ENCODE data around the gene NUBP1. TPM values are rescaled to one million over a fixed set of nuclear protein-coding genes. Genes with fewer than 3 reads are reported as not detected.
"Not testable (repeated sequence)": the region's sequence is repeated elsewhere in the genome, so short reads cannot be mapped to it uniquely, and the experiment has no call there.

The NUBP1 gene
- polyA plus RNA-seq, 2 donors: 27.1 to 27.4 TPM

DNA sequence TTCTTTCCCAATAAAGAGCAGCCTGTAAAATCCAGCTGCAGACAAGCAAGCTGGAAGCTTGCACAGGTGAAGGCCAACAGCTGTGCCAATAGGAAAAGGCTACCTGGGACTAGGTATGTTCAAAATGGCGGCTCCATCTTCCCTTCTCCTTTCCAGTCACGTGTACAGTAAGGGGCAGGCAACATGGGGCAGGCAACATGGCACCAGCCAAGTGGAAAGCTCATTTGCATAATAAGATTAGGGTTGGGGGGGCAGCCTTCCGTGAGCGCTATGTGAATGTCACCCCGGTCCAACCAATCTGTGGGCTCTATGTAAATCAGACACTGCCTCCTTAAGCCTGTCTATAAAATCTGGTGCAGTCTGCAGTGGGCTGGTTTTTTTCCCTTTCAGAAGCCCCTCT is 43.7 kb downstream of the NUBP1 start:
- Histone ChIP-seq H3K4me3 (ENCODE audit: low read depth in 1 of 2, low read length in 2 of 2) (no peak overlapping the region), H3K4me1 (ENCODE audit: control insufficient read depth in 2 of 2, insufficient read depth in 2 of 2, low read length in 1 of 2) (peaks cover 0 to 2% of the 10 kb centered on the region in 2 donors), H3K9me3 (ENCODE audit: control insufficient read depth in 2 of 2, insufficient read depth in 1 of 2, low read depth in 1 of 2, low read length in 1 of 2) (no peaks in the 10 kb centered on the region), H3K27ac (ENCODE audit: low read depth in 2 of 2, low read length in 1 of 2) (no peak overlapping the region), H3K36me3 (ENCODE audit: control insufficient read depth in 2 of 2, insufficient read depth in 2 of 2, low read length in 1 of 2) (no peaks in the 10 kb centered on the region), H3K27me3 (ENCODE audit: control insufficient read depth in 1 of 2, insufficient read depth in 2 of 2, low read length in 2 of 2) (no peaks in the 10 kb centered on the region)
- 87 to 92% methylated on average over 5 of the region's 5 CpGs for WGBS, 2 donors

DNA sequence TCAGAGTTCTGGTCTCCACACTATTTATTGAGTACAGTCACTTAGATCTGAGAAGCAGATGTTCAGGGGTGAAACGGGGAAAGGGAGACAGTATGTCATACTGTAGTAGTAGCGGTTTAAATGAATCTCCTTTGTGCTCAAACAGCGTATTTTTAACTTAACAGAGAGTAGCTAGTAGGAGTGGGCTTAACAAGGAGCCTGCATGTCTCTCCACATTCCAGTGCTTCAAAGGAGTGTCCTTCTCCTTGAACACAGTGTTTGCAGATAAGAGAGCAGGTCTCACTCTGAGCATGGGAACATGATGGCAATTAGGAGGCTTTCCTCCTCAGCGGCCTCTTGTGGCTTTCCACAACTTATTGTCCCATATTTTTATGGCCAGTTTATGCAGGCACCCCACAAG is 45.0 kb downstream of the NUBP1 start:
- WGBS, 2 donors: 83 to 89% methylated on average over 4 of the region's 4 CpGs
- not testable (repeated sequence) for H3K27ac ChIP-seq (ENCODE audit: low read depth in 2 of 2, low read length in 1 of 2)

DNA sequence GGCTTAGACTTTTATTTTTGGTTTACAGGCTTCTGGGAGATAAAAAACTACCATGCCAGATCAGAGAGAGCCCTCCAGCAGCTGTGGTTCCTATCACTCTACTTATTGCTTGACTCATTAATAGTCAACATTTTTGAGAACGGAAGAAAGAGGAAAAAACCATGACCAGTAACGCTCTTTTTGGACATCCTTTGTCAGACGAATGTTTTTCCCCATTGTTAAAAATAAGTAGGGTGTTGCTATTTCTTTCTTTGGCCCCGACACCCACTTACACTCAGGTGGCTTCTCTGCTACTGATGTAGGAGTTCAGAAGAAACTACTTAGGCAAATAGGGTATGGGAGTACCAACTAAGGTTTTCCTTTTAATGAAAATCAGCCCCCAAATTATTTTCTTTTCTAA is 47.4 kb downstream of the NUBP1 start:
- Histone ChIP-seq H3K9me3 (ENCODE audit: control insufficient read depth in 2 of 2, insufficient read depth in 1 of 2, low read depth in 1 of 2, low read length in 1 of 2) (no peaks in the 10 kb centered on the region), H3K27me3 (ENCODE audit: control insufficient read depth in 1 of 2, insufficient read depth in 2 of 2, low read length in 2 of 2) (no peaks in the 10 kb centered on the region), H3K36me3 (ENCODE audit: control insufficient read depth in 2 of 2, insufficient read depth in 2 of 2, low read length in 1 of 2) (no peaks in the 10 kb centered on the region), H3K4me1 (ENCODE audit: control insufficient read depth in 2 of 2, insufficient read depth in 2 of 2, low read length in 1 of 2) (no peaks in the 10 kb centered on the region), H3K4me3 (ENCODE audit: low read depth in 1 of 2, low read length in 2 of 2) (no peak overlapping the region), H3K27ac (ENCODE audit: low read depth in 2 of 2, low read length in 1 of 2) (no peak overlapping the region)
- WGBS, 2 donors: 69 to 73% methylated on average over 4 of the region's 4 CpGs

More for the DNA sequence above, 45.0 kb downstream of the NUBP1 start:
- H3K36me3 ChIP-seq (ENCODE audit: control insufficient read depth in 2 of 2, insufficient read depth in 2 of 2, low read length in 1 of 2); H3K4me1 ChIP-seq (ENCODE audit: control insufficient read depth in 2 of 2, insufficient read depth in 2 of 2, low read length in 1 of 2); H3K27me3 ChIP-seq (ENCODE audit: control insufficient read depth in 1 of 2, insufficient read depth in 2 of 2, low read length in 2 of 2); H3K4me3 ChIP-seq (ENCODE audit: low read depth in 1 of 2, low read length in 2 of 2); H3K9me3 ChIP-seq (ENCODE audit: control insufficient read depth in 2 of 2, insufficient read depth in 1 of 2, low read depth in 1 of 2, low read length in 1 of 2): not testable (repeated sequence)

DNA sequence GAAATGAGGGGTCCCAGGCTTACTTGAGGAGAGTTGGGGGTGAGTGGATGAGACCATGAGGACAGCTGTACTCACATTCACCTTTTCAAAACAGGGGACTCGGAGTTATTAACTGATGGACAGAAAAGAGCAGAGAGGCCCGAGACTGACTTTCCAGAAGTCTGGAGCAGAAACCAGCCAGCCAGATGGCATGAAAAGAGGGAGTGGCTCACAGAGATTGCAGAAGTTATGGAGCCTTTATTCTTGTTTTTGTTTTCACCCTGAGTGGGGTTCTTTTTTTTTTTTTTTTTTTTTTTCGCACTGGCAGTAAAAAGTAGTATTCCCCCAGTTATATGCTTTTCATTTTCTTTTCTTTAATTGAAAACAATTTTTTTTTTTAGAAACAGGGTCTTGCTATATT is 56.1 kb downstream of the NUBP1 start:
- Histone ChIP-seq H3K4me3 (ENCODE audit: low read depth in 1 of 2, low read length in 2 of 2) (no peak overlapping the region), H3K36me3 (ENCODE audit: control insufficient read depth in 2 of 2, insufficient read depth in 2 of 2, low read length in 1 of 2) (no peaks in the 10 kb centered on the region), H3K4me1 (ENCODE audit: control insufficient read depth in 2 of 2, insufficient read depth in 2 of 2, low read length in 1 of 2) (no peaks in the 10 kb centered on the region), H3K27me3 (ENCODE audit: control insufficient read depth in 1 of 2, insufficient read depth in 2 of 2, low read length in 2 of 2) (no peaks in the 10 kb centered on the region), H3K9me3 (ENCODE audit: control insufficient read depth in 2 of 2, insufficient read depth in 1 of 2, low read depth in 1 of 2, low read length in 1 of 2) (no peaks in the 10 kb centered on the region), H3K27ac (ENCODE audit: low read depth in 2 of 2, low read length in 1 of 2) (no peak overlapping the region)
- 87 to 91% methylated on average over 3 of the region's 3 CpGs for WGBS, 2 donors

DNA sequence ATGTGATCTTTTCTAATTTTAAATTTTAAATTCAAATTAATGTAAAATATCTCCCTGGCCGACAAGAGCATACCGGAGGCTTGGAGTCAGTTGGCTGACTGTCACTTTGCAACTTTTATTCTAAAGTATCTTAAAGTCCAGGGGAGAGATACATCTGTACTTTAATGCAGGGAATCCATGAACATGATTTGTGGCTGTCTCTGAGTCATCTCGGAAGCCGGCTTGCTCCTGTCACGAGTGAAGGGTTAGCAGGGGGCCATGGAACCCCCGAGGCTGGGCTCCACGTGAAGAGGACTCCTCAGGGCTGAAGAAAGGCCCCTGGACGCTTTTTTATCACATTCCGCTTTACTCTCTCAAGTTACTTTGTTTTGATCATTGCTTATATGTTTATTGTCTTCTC is 61.7 kb downstream of the NUBP1 start:
- no peak overlapping the region for H3K4me3 ChIP-seq (ENCODE audit: low read depth in 1 of 2, low read length in 2 of 2)
- WGBS, 2 donors: 74 to 82% methylated on average over 9 of the region's 9 CpGs
- H3K9me3 ChIP-seq (ENCODE audit: control insufficient read depth in 2 of 2, insufficient read depth in 1 of 2, low read depth in 1 of 2, low read length in 1 of 2): no peaks in the 10 kb centered on the region
- no peak overlapping the region for H3K27ac ChIP-seq (ENCODE audit: low read depth in 2 of 2, low read length in 1 of 2)
- H3K4me1 ChIP-seq (ENCODE audit: control insufficient read depth in 2 of 2, insufficient read depth in 2 of 2, low read length in 1 of 2): no peaks in the 10 kb centered on the region
- H3K36me3 ChIP-seq (ENCODE audit: control insufficient read depth in 2 of 2, insufficient read depth in 2 of 2, low read length in 1 of 2): no peaks in the 10 kb centered on the region
- no peaks in the 10 kb centered on the region for H3K27me3 ChIP-seq (ENCODE audit: control insufficient read depth in 1 of 2, insufficient read depth in 2 of 2, low read length in 2 of 2)

DNA sequence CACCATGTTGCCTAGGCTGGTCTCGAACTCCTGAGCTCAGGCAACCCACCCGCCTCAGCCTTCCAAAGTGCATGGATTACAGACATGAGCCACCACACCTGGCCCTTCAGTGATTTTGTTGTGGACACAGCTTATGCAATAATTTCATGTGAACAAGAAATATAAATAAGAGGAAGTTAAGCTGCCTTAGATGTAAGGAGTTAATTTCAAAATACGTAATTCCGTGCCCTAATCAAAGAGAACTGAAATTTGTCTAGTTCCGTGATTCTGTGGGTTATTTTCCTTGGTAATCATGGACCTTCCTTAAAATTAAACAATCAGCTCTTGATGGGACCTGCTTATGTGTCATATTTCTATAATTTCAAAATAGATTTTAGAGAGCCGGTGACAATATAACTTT is 63.1 kb downstream of the NUBP1 start:
- WGBS, 2 donors: 85 to 87% methylated on average over 6 of the region's 6 CpGs
- Histone ChIP-seq H3K4me3 (ENCODE audit: low read depth in 1 of 2, low read length in 2 of 2) (no peak overlapping the region), H3K27me3 (ENCODE audit: control insufficient read depth in 1 of 2, insufficient read depth in 2 of 2, low read length in 2 of 2) (no peaks in the 10 kb centered on the region), H3K27ac (ENCODE audit: low read depth in 2 of 2, low read length in 1 of 2) (no peak overlapping the region), H3K4me1 (ENCODE audit: control insufficient read depth in 2 of 2, insufficient read depth in 2 of 2, low read length in 1 of 2) (no peaks in the 10 kb centered on the region), H3K9me3 (ENCODE audit: control insufficient read depth in 2 of 2, insufficient read depth in 1 of 2, low read depth in 1 of 2, low read length in 1 of 2) (no peaks in the 10 kb centered on the region), H3K36me3 (ENCODE audit: control insufficient read depth in 2 of 2, insufficient read depth in 2 of 2, low read length in 1 of 2) (no peaks in the 10 kb centered on the region)

DNA sequence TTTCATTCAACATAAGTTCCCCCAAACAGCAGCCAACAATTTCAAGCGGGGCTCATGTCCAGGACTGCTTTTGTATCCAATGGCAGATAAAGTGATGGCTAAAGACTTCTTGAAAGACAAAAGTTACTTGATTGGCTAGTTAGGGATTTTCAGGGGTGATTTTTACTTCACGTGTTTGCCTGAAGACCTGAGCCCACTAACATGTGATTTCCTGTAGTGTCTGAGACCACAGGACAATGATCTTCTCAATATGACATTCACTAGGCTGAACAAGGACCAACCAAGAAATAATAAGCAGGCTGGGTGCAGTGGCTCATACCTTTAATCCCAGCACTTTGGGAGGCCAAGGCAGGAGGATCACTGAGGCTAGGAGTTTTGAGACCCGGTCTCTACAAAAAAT is 64.6 kb downstream of the NUBP1 start:
- Histone ChIP-seq H3K27ac (ENCODE audit: low read depth in 2 of 2, low read length in 1 of 2) (no peak overlapping the region), H3K36me3 (ENCODE audit: control insufficient read depth in 2 of 2, insufficient read depth in 2 of 2, low read length in 1 of 2) (no peaks in the 10 kb centered on the region), H3K9me3 (ENCODE audit: control insufficient read depth in 2 of 2, insufficient read depth in 1 of 2, low read depth in 1 of 2, low read length in 1 of 2) (no peaks in the 10 kb centered on the region), H3K4me3 (ENCODE audit: low read depth in 1 of 2, low read length in 2 of 2) (no peak overlapping the region), H3K4me1 (ENCODE audit: control insufficient read depth in 2 of 2, insufficient read depth in 2 of 2, low read length in 1 of 2) (no peaks in the 10 kb centered on the region), H3K27me3 (ENCODE audit: control insufficient read depth in 1 of 2, insufficient read depth in 2 of 2, low read length in 2 of 2) (no peaks in the 10 kb centered on the region)
- 85 to 86% methylated on average over 3 of the region's 3 CpGs for WGBS, 2 donors

DNA sequence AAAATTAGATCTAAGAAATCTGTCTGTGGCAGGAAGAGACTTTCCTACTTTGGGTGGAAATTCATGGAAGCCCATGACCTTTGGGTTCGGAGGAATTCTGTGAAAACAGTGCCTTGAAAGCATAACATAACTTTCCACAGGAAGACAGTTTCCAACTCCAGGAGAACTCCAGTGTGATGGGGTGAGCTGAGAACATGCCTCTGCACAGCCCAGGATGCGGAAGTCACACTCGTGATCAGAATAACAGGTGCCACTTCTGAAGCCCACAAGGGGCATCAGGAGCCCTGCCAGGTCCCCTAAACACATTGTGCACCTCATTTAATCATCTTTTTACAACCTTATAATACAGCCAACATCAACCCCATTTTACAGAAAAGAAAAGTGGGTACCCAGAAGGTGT is 65.2 kb downstream of the NUBP1 start:
- no peaks in the 10 kb centered on the region for H3K36me3 ChIP-seq (ENCODE audit: control insufficient read depth in 2 of 2, insufficient read depth in 2 of 2, low read length in 1 of 2)
- no peak overlapping the region for H3K27ac ChIP-seq (ENCODE audit: low read depth in 2 of 2, low read length in 1 of 2)
- no peaks in the 10 kb centered on the region for H3K4me1 ChIP-seq (ENCODE audit: control insufficient read depth in 2 of 2, insufficient read depth in 2 of 2, low read length in 1 of 2)
- H3K4me3 ChIP-seq (ENCODE audit: low read depth in 1 of 2, low read length in 2 of 2): no peak overlapping the region
- no peaks in the 10 kb centered on the region for H3K9me3 ChIP-seq (ENCODE audit: control insufficient read depth in 2 of 2, insufficient read depth in 1 of 2, low read depth in 1 of 2, low read length in 1 of 2)
- H3K27me3 ChIP-seq (ENCODE audit: control insufficient read depth in 1 of 2, insufficient read depth in 2 of 2, low read length in 2 of 2): no peaks in the 10 kb centered on the region
- 87 to 90% methylated on average over 3 of the region's 3 CpGs for WGBS, 2 donors

DNA sequence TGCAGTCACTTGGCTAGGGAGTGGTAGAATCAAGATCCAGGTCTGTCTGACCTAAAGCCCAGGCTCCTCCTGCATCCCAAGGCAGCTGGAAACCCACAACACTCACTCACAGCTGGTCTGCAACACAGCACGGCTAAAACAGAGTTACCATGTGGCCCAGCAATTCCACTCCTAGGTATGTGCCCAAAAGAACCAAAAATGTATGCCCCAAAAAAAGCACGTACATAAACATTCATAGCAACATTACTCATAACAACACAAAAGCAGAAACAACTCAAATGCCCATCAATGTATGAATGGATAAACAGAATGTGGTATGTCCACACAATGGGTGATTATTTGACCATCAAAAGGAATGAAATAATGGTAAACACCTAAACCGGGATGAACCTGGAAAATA is 66.1 kb downstream of the NUBP1 start:
- H3K36me3 ChIP-seq (ENCODE audit: control insufficient read depth in 2 of 2, insufficient read depth in 2 of 2, low read length in 1 of 2): no peaks in the 10 kb centered on the region
- no peaks in the 10 kb centered on the region for H3K27me3 ChIP-seq (ENCODE audit: control insufficient read depth in 1 of 2, insufficient read depth in 2 of 2, low read length in 2 of 2)
- H3K27ac ChIP-seq (ENCODE audit: low read depth in 2 of 2, low read length in 1 of 2): no peak overlapping the region
- H3K4me1 ChIP-seq (ENCODE audit: control insufficient read depth in 2 of 2, insufficient read depth in 2 of 2, low read length in 1 of 2): no peaks in the 10 kb centered on the region
- WGBS, 2 donors: 94 to 96% methylated on average over 3 of the region's 3 CpGs
- no peak overlapping the region for H3K4me3 ChIP-seq (ENCODE audit: low read depth in 1 of 2, low read length in 2 of 2)
- H3K9me3 ChIP-seq (ENCODE audit: control insufficient read depth in 2 of 2, insufficient read depth in 1 of 2, low read depth in 1 of 2, low read length in 1 of 2): no peaks in the 10 kb centered on the region

DNA sequence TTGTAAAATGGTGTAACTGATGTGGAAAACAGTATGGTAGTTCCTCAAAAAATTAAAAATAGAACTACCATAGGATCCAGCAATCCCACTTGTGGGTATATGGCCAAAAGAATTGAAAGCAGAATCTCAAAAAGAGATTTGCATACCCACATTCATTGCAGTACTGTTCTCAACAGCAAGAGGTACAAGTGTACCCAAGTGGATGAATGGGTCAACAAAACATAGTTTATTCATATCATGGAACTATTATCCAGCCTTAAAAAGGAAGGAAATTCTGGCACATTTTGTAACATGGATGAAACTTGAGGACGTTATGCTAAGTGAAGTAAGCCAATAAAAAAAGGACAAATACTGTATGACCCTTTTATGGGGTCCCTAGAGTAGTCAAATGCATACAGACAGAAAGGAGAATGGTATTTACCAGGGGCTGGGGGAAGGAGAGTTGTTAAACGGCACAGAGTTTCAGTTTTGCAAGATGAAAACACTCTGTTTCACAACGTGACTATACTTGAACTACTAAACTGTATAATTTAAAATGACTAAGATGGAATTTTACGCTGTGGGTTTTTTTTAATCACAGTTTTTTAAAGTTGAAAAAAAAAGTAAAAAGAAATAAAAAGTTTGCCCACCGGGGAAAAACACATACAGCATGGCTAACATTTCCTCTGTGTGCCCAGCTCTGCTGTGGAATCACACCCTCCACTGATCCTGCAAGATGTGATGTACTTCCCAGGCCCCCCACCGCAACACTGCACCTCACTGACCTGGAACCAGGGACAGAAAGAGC is 68.9 kb downstream of the NUBP1 start:
- H3K4me3 ChIP-seq (ENCODE audit: low read depth in 1 of 2, low read length in 2 of 2): no peak overlapping the region
- H3K9me3 ChIP-seq (ENCODE audit: control insufficient read depth in 2 of 2, insufficient read depth in 1 of 2, low read depth in 1 of 2, low read length in 1 of 2): no peaks in the 10 kb centered on the region
- H3K27me3 ChIP-seq (ENCODE audit: control insufficient read depth in 1 of 2, insufficient read depth in 2 of 2, low read length in 2 of 2): no peaks in the 10 kb centered on the region
- no peak overlapping the region for H3K27ac ChIP-seq (ENCODE audit: low read depth in 2 of 2, low read length in 1 of 2)
- H3K36me3 ChIP-seq (ENCODE audit: control insufficient read depth in 2 of 2, insufficient read depth in 2 of 2, low read length in 1 of 2): no peaks in the 10 kb centered on the region
- 49 to 53% methylated on average over 6 of the region's 6 CpGs for WGBS, 2 donors
- no peaks in the 10 kb centered on the region for H3K4me1 ChIP-seq (ENCODE audit: control insufficient read depth in 2 of 2, insufficient read depth in 2 of 2, low read length in 1 of 2)

Measured in esophagus (tissue), 2 donors.